ENCODE measurements around the gene WDR7.

WDR7 gene

DNA sequence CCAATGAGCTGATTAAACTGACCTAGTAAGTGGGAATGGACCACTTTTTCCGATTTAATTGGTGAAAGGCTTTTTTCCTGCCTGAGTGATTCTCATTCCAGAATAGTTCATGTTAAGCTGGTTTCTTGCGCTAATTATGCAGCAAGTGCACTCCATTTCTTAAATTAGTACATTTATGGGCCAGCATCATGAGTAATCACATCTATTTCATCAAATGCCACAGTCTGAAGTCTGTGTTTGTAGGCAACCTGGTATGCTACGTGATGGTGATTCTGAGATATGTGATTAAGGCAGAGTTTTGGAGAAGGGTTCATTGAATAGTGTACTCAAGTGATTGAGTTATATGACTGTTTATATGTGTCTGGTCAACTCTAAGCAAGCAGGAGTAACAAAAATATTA lies 367.7 kb downstream of the WDR7 start:
- H3K4me3 ChIP-seq (ENCODE audit: low read depth, low read length): no peak overlapping the region
- TF ChIP-seq, protein P1, sequence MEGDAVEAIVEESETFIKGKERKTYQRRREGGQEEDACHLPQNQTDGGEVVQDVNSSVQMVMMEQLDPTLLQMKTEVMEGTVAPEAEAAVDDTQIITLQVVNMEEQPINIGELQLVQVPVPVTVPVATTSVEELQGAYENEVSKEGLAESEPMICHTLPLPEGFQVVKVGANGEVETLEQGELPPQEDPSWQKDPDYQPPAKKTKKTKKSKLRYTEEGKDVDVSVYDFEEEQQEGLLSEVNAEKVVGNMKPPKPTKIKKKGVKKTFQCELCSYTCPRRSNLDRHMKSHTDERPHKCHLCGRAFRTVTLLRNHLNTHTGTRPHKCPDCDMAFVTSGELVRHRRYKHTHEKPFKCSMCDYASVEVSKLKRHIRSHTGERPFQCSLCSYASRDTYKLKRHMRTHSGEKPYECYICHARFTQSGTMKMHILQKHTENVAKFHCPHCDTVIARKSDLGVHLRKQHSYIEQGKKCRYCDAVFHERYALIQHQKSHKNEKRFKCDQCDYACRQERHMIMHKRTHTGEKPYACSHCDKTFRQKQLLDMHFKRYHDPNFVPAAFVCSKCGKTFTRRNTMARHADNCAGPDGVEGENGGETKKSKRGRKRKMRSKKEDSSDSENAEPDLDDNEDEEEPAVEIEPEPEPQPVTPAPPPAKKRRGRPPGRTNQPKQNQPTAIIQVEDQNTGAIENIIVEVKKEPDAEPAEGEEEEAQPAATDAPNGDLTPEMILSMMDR (IDR thresholded peaks at IDR 0.05; ENCODE audit: low read depth, low read length): no peak
- DNase-seq (ENCODE audit: low read depth, low spot score): no peak
- in situ Hi-C loops (cut with HindIII; ENCODE audit: low sequenced_read_pairs): no loop called here

DNA sequence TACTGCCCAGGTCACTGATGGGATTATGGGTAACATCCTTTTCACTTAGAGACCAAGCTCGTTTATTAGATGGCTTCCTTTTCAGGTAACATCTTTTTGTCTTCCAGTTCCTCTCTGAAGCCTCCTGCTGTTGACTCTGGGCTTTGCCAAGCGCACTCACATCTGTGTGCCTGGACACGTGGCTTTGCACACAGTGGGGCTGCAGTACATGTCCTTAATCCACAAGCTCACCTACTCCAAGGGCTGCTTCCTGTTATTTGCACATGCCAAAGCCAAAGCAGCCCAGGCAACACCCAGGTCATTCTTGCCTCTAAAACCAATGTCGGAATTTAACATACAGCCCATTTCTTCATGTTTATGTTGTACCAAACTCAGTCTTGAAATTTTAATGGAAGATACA lies 371.6 kb downstream of the WDR7 start:
- TF ChIP-seq, protein P1 (IDR thresholded peaks at IDR 0.05; ENCODE audit: low read depth, low read length): no peak
- no peak overlapping the region for H3K4me3 ChIP-seq (ENCODE audit: low read depth, low read length)
- DNase-seq (ENCODE audit: low read depth, low spot score): no peak
- in situ Hi-C loops (cut with HindIII; ENCODE audit: low sequenced_read_pairs): no loop called here

DNA sequence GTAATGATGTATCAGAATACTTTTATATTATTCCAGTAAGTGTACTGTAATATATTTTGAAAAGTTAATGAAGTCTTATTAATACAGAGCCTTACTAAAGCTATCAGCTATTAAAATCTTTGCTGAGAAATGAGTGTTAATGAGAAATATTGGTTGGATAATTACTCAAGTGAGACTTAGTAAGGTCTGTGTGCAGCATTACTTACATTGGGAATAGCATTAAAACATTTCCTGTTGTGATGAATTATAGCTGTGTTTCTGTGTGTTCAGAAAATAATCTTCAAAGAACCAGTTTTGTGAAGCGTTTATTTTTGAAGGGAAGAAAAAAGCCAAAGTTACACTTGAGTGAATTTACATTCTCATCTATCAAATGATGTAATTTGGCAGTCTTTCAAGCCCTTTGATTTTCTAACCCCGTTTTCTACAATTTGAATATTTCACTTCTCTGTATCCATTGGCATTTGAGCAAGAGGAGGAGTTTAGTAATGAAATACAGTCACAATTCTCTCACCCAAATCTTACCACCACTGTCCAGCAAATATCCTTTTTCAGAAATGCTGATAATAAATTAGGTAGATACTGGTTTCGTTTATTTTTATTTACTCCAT lies 372.2 kb downstream of the WDR7 start:
- TF ChIP-seq, protein P1 (IDR thresholded peaks at IDR 0.05; ENCODE audit: low read depth, low read length): no peak
- in situ Hi-C loops (cut with HindIII; ENCODE audit: low sequenced_read_pairs): no loop called here
- H3K4me3 ChIP-seq (ENCODE audit: low read depth, low read length): no peak overlapping the region
- DNase-seq (ENCODE audit: low read depth, low spot score): no peak

DNA sequence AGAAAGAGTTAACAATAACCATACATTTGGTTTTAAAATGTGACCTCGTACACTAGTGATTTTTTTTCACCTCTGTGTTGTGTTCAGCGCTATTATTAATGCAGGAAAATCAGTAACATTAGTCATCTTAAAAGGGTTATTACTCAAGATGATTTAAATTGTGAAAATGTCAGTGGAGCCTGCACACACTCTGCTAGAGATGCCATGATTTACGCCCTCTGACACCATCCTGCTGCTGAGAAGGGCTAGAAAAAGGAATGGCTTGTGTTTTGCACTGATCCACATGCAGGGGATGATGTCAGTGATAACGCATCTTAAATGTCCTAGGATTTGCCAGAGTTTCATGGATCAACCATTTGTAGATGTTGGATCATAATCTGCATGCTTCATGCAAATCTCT lies 374.4 kb downstream of the WDR7 start:
- TF ChIP-seq, protein P1 (IDR thresholded peaks at IDR 0.05; ENCODE audit: low read depth, low read length): no peak
- no peak for DNase-seq (ENCODE audit: low read depth, low spot score)
- in situ Hi-C loops (cut with HindIII; ENCODE audit: low sequenced_read_pairs): no loop called here
- H3K4me3 ChIP-seq (ENCODE audit: low read depth, low read length): no peak overlapping the region

DNA sequence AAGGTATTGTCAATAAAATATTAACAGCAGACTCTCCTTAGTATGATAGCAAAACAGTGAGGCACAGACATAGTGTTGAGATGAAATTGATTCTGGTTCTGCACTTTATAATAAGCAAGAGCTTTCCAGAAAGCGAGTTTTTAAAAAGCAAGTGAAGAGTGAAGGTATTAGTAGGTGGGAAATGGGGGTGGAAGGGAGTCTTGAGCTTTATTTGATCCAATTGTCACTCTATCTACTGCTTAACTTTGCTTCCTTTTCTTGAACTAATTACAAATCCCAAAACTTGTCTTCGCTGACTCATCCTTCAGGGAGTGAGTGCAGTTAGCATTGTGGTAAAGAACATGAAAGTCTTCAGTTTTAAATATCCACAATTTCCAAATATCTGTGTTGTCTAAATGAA lies 375.2 kb downstream of the WDR7 start:
- TF ChIP-seq, protein P1 (IDR thresholded peaks at IDR 0.05; ENCODE audit: low read depth, low read length): no peak
- no peak for DNase-seq (ENCODE audit: low read depth, low spot score)
- in situ Hi-C loops (cut with HindIII; ENCODE audit: low sequenced_read_pairs): no loop called here

DNA sequence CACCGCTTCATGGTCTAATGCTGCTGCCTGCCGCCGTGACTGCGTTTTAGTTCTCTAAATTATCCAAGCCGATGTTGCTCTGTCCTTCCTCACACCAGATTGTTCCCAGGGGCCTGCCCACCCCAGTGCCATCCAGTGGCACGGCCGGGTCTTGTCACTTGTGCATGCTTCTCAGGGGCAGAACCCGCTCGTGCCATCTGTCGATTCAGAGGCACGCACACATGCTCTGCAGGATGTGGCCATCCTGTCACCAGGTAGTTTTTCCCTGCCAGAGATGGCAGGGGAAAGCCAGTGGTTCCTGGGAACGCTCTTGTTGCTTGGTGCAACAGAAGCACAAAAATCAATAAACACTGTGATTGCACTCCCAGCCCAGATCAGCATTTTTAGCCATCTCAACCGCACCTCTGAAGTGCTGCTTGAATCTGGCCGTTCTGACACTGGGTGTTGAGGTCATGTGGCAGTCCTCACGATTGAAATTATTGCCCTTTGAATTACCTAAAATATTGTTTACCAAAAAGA lies 376.1 kb downstream of the WDR7 start:
- H3K4me3 ChIP-seq (ENCODE audit: low read depth, low read length): no peak overlapping the region
- in situ Hi-C loops (cut with HindIII; ENCODE audit: low sequenced_read_pairs): no loop called here
- TF ChIP-seq, protein P1 (IDR thresholded peaks at IDR 0.05; ENCODE audit: low read depth, low read length): no peak
- DNase-seq (ENCODE audit: low read depth, low spot score): no peak

More for the DNA sequence above, 375.2 kb downstream of the WDR7 start:
- H3K4me3 ChIP-seq (ENCODE audit: low read depth, low read length): no peak overlapping the region

All from astrocyte of the spinal cord (primary cell).